HepG2 (cell line): ENCODE measurements around the gene EPPIN. TPM values are rescaled to one million over a fixed set of nuclear protein-coding genes. Genes with fewer than 3 reads are reported as not detected.

ENCODE experiments used
- ATAC-seq: fragments of 200-7000 bp; cut with Tn5 transposase; 3 replicates; pipeline ENCODE4 v1.9.1; 2020; ENCODE audit warnings: mild to moderate bottlenecking, moderate library complexity
- BruUV-seq: library from RNA; stranded (reverse); fragments of 400-500 nt; replicated peaks from 2 replicates; lab custom pipeline; 2021; lab: Mats Ljungman, UMichigan
- CTCF ChIA-PET: fragments of 300-600 bp; formaldehyde crosslinking; extraction: SDS; loops from one replicate; lab custom pipeline; 2021; ENCODE audit warnings: low total read pairs, inconsistent platforms, low intra/inter-chr PET ratio; lab: Yijun Ruan, JAX
- POLR2A ChIA-PET: fragments of 350-600 bp; sonication (Branson Sonifier 250); formaldehyde crosslinking; loops from one replicate; lab custom pipeline; 2020; ENCODE audit warnings: antibody characterized with exemption, inconsistent platforms; lab: Yijun Ruan, JAX
- DNase-seq: peaks from one replicate; pipeline ENCODE4 v3.0.0-alpha.2; 2015; ENCODE audit warnings: low spot score
- FAIRE-seq: peaks from 3 replicates; lab custom pipeline; 2011; peaks lifted over from hg19 to GRCh38; lab: Jason Lieb, UNC
- H2AFZ ChIP-seq: one replicate; pipeline ENCODE4 v1.6.1; 2011; ENCODE audit warnings: low read length, inconsistent platforms
- H3K27ac ChIP-seq: fragments of 300-600 bp; 3 replicates; pipeline ENCODE4 v1.8.0; 2011; ENCODE audit warnings: mixed run types, mild to moderate bottlenecking, mixed read lengths, low read length, inconsistent platforms; ENCODE audit not compliant: insufficient read depth; ENCODE audit errors: extremely low read length
- H3K27me3 ChIP-seq, 2 experiments: fragments of 200-600 bp in 1 of 2; 2 replicates in 1 of 2; 3 replicates in 1 of 2; pipeline versions ENCODE4 v1.6.0 to v1.8.0; 2011; ENCODE audit warnings: low read length in 2 of 2, mild to moderate bottlenecking in 2 of 2, moderate library complexity in 2 of 2, inconsistent platforms in 1 of 2; ENCODE audit not compliant: insufficient read depth in 2 of 2, control insufficient read depth in 1 of 2
- H3K36me3 ChIP-seq, 2 experiments: fragments of 200-600 bp in 1 of 2; replicated peaks in 1 of 2; 2 replicates in 1 of 2; 3 replicates in 1 of 2; pipeline versions ENCODE4 v1.5.1 to v1.8.0; 2011; ENCODE audit warnings: low read length in 2 of 2, inconsistent platforms in 1 of 2; ENCODE audit not compliant: insufficient read depth in 2 of 2, control insufficient read depth in 1 of 2
- H3K4me1 ChIP-seq: 2 replicates; pipeline ENCODE4 v1.5.1; 2012; ENCODE audit warnings: low read length, inconsistent platforms; ENCODE audit not compliant: insufficient read depth
- H3K4me2 ChIP-seq: 2 replicates; pipeline ENCODE4 v1.6.0; 2011; ENCODE audit warnings: low read depth, low read length, inconsistent platforms
- H3K4me3 ChIP-seq, 3 experiments: fragments of 200-600 bp in 1 of 3; sonication (generic), shearing (Covaris generic) in 1 of 3; replicated peaks in 1 of 3; 2 replicates each; pipeline ENCODE4 v1.5.1; 2011 to 2016; ENCODE audit warnings: low read length in 3 of 3, inconsistent platforms in 2 of 3, low read depth in 2 of 3, mild to moderate bottlenecking in 2 of 3, control low read depth in 1 of 3, mixed read lengths in 1 of 3; ENCODE audit not compliant: insufficient read depth in 1 of 3
- H3K79me2 ChIP-seq: one replicate; pipeline ENCODE4 v1.6.1; 2011; ENCODE audit warnings: low read length, inconsistent platforms; ENCODE audit not compliant: insufficient read depth
- H3K9ac ChIP-seq: 2 replicates; pipeline ENCODE4 v1.6.0; 2011; ENCODE audit warnings: mild to moderate bottlenecking, low read depth, low read length, inconsistent platforms; ENCODE audit not compliant: insufficient read depth
- H3K9me3 ChIP-seq: 2 replicates; pipeline ENCODE4 v1.5.1; 2012; ENCODE audit warnings: mild to moderate bottlenecking, low read length
- H4K20me1 ChIP-seq: 2 replicates; pipeline ENCODE4 v1.6.0; 2011; ENCODE audit warnings: inconsistent platforms, mild to moderate bottlenecking, low read length, moderate library complexity; ENCODE audit not compliant: insufficient read depth
- MED13 ChIP-seq: sonication (generic); formaldehyde crosslinking; IDR thresholded peaks from 2 replicates; pipeline ENCODE4 v1.5.0; 2020; ENCODE audit warnings: missing genetic modification reagents
- MYC ChIP-seq: sonication (generic); formaldehyde crosslinking; IDR thresholded peaks from 2 replicates; pipeline ENCODE4 v1.9.0; 2021; ENCODE audit warnings: missing genetic modification reagents, borderline replicate concordance
- NFE2L2 ChIP-seq: fragments of 150-350 bp; IDR thresholded peaks from 2 replicates; pipeline ENCODE4 v1.6.1; 2014; ENCODE audit warnings: low read length
- SIN3B ChIP-seq: fragments of 150-350 bp; IDR thresholded peaks from 2 replicates; pipeline ENCODE4 v1.6.1; 2014; ENCODE audit warnings: low read length
- SIX4 ChIP-seq: sonication (generic); formaldehyde crosslinking; IDR thresholded peaks from 2 replicates; pipeline ENCODE4 v1.4.0; 2020; ENCODE audit warnings: missing genetic modification reagents
- SMAD3 ChIP-seq: sonication (generic); formaldehyde crosslinking; IDR thresholded peaks from 2 replicates; pipeline ENCODE4 v1.4.0; 2020; ENCODE audit warnings: missing genetic modification reagents
- TAF1 ChIP-seq: sonication (generic); formaldehyde crosslinking; IDR thresholded peaks from 2 replicates; pipeline ENCODE4 v1.4.0; 2020; ENCODE audit warnings: missing genetic modification reagents
- TARDBP ChIP-seq: sonication (generic); formaldehyde crosslinking; IDR thresholded peaks from 2 replicates; pipeline ENCODE4 v1.8.0; 2022; ENCODE audit warnings: mild to moderate bottlenecking, missing genetic modification reagents
- XRCC5 ChIP-seq: fragments of 200-400 bp; formaldehyde crosslinking; optimal IDR thresholded peaks from 2 replicates; pipeline ENCODE3; 2017; ENCODE audit warnings: mild to moderate bottlenecking, low read length
- ZNF232 ChIP-seq: sonication (generic); formaldehyde crosslinking; IDR thresholded peaks from 2 replicates; pipeline ENCODE4 v1.4.0; 2020; ENCODE audit warnings: missing genetic modification reagents, borderline replicate concordance
- ZNF24 ChIP-seq: fragments of 450-650 bp; IDR thresholded peaks from 2 replicates; pipeline ENCODE4 v1.6.1; 2017; ENCODE audit warnings: antibody characterized with exemption, mild to moderate bottlenecking
- ZNF331 ChIP-seq: sonication (generic); formaldehyde crosslinking; IDR thresholded peaks from 2 replicates; pipeline ENCODE4 v1.4.0; 2020; ENCODE audit warnings: missing genetic modification reagents
- ZNF75D ChIP-seq: sonication (generic); formaldehyde crosslinking; IDR thresholded peaks from 2 replicates; pipeline ENCODE4 v1.8.1; 2023; ENCODE audit warnings: missing genetic modification reagents, mild to moderate bottlenecking, borderline replicate concordance
- ZNF773 ChIP-seq: sonication (generic); formaldehyde crosslinking; IDR thresholded peaks from 2 replicates; pipeline ENCODE4 v1.4.0; 2020; ENCODE audit warnings: missing genetic modification reagents, borderline replicate concordance
- ZSCAN31 ChIP-seq: sonication (generic); formaldehyde crosslinking; IDR thresholded peaks from 2 replicates; pipeline ENCODE4 v1.5.0; 2020; ENCODE audit warnings: low read depth, mild to moderate bottlenecking, missing genetic modification reagents
- WGBS: methylation state at CpG from one replicate; pipeline ENCODE4 v1.1.6; 2017; ENCODE audit warnings: low lambda C conversion rate; 5-methylcytosine and 5-hydroxymethylcytosine counted together
- in situ Hi-C: cut with HindIII; loops from 2 replicates; pipeline ENCODE4 v1.10.0; 2017; ENCODE audit warnings: low pct_unique_long_range_greater_than_20kb; ENCODE audit not compliant: extremely low pct_ligation_motif_present
- intact Hi-C: fragments of 100-400 bp; cut with micrococcal nuclease; formaldehyde crosslinking; loops from one replicate; pipeline ENCODE4 v1.10.0; 2022; ENCODE audit not compliant: unreplicated experiment
- polyA plus RNA-seq, 8 experiments: library from polyadenylated mRNA; depleted of rRNA in 3 of 8; stranded (reverse) in 7 of 8; unstranded in 1 of 8; fragments of >200 nt; fragmentation: Illumina TruSeq in 4 of 8; extraction: Trizol in 4 of 8; gene quantifications; 2 replicates each; pipeline versions ENCODE4 v1.2.1 to v1.2.3, GENCODE V29; 2011 to 2016; ENCODE audit warnings: low read depth in 4 of 8, missing spikeins in 1 of 8, mixed read lengths in 1 of 8; ENCODE audit not compliant: insufficient read depth in 1 of 8
- total RNA-seq, 5 experiments: library from RNA; depleted of rRNA; stranded (reverse); fragments of >200 nt; fragmentation: Illumina TruSeq; extraction: Trizol; gene quantifications; 2 replicates each; pipeline ENCODE4 v1.2.3, GENCODE V29; 2016; ENCODE audit warnings: low read depth in 1 of 5
- TF ChIP-seq, protein P1 (sequence below): sonication (generic); formaldehyde crosslinking; IDR thresholded peaks from 2 replicates; pipeline ENCODE4 v1.4.0; 2020; ENCODE audit warnings: mild to moderate bottlenecking, missing genetic modification reagents, borderline replicate concordance
- TF ChIP-seq, protein P2 (sequence below): sonication (generic); formaldehyde crosslinking; IDR thresholded peaks from 2 replicates; pipeline ENCODE4 v1.5.0; 2020; ENCODE audit warnings: missing genetic modification reagents
- TF ChIP-seq, protein P3 (sequence below): sonication (generic); formaldehyde crosslinking; conservative IDR thresholded peaks from 2 replicates; pipeline ENCODE4 v1.4.0; 2020; ENCODE audit warnings: missing genetic modification reagents
- TF ChIP-seq, protein P4 (sequence below): sonication (generic); formaldehyde crosslinking; IDR thresholded peaks from 2 replicates; pipeline ENCODE4 v1.8.0; 2022; ENCODE audit warnings: mild to moderate bottlenecking, missing genetic modification reagents, moderate library complexity

The EPPIN gene
- total and polyA plus RNA-seq, 2 of the 13 experiments (the other 11 are each of a cell fraction or from before 2014, with no cell fraction given): not detected

DNA sequence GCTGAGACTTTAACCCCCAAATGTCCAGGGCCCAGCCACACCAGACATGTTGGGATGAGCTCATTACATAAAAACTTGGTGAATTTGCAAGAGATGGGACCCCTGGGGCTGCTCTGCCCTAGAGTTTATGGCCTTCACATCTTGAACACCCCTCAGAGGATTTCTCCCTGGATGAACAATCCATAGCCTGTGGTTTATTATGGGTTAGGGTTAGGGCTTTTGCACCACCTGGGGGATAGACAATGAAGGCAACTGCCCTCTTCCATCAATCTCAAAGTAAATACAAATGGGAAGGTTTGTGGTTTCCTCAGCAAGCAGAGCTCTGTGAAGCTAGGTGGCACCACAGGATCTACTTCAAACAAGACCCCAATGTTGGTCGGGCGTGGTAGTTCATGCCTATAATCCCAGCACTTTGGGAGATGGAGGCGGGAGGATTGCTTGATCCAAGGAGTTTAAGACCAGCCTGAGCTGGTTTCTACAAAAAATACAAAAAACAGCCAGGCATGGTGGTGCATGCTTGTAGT, 49.2 kb downstream of the EPPIN start:
- ATAC-seq (no peak), FAIRE-seq (no peak)
- Histone ChIP-seq H4K20me1 (no peaks in the 10 kb centered on the region), H3K9ac (no peak overlapping the region), H3K4me3 (no peak overlapping the region), H3K27ac (no peak overlapping the region), H3K9me3 (no peaks in the 10 kb centered on the region), H3K36me3 (no peaks in the 10 kb centered on the region), H2AFZ (no peak overlapping the region), H3K4me2 (no peak overlapping the region), H3K79me2 (no peaks in the 10 kb centered on the region), H3K4me1 (0 out of 2 replicates have a peak, but pooled peaks cover 5% of the 10 kb centered on the region)
- 10% methylated on average over 3 of the region's 3 CpGs for WGBS
- in situ Hi-C loops: no loop called here
- intact Hi-C loops: no loop called here
- CTCF ChIA-PET: no interaction called here
- TF ChIP-seq, protein P1, sequence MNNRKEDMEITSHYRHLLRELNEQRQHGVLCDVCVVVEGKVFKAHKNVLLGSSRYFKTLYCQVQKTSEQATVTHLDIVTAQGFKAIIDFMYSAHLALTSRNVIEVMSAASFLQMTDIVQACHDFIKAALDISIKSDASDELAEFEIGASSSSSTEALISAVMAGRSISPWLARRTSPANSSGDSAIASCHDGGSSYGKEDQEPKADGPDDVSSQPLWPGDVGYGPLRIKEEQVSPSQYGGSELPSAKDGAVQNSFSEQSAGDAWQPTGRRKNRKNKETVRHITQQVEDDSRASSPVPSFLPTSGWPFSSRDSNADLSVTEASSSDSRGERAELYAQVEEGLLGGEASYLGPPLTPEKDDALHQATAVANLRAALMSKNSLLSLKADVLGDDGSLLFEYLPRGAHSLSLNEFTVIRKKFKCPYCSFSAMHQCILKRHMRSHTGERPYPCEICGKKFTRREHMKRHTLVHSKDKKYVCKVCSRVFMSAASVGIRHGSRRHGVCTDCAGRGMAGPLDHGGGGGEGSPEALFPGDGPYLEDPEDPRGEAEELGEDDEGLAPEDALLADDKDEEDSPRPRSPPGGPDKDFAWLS (CRISPR knock-in tag): no peak
- TF ChIP-seq, protein P2, sequence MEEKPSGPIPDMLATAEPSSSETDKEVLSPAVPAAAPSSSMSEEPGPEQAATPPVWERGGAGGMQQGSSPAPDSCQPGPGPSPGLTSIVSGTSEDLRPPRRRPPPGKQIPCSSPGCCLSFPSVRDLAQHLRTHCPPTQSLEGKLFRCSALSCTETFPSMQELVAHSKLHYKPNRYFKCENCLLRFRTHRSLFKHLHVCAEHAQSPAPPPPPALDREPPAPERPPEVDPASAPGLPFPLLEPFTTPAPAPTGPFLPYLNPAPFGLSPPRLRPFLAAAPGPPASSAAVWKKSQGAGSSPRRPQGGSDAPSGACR: no peak
- TF ChIP-seq, protein P3, sequence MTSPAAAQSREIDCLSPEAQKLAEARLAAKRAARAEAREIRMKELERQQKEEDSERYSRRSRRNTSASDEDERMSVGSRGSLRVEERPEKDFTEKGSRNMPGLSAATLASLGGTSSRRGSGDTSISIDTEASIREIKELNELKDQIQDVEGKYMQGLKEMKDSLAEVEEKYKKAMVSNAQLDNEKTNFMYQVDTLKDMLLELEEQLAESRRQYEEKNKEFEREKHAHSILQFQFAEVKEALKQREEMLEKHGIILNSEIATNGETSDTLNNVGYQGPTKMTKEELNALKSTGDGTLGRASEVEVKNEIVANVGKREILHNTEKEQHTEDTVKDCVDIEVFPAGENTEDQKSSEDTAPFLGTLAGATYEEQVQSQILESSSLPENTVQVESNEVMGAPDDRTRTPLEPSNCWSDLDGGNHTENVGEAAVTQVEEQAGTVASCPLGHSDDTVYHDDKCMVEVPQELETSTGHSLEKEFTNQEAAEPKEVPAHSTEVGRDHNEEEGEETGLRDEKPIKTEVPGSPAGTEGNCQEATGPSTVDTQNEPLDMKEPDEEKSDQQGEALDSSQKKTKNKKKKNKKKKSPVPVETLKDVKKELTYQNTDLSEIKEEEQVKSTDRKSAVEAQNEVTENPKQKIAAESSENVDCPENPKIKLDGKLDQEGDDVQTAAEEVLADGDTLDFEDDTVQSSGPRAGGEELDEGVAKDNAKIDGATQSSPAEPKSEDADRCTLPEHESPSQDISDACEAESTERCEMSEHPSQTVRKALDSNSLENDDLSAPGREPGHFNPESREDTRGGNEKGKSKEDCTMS: no peak
- TF ChIP-seq TAF1 (CRISPR knock-in tag) (no peak), ZNF24 (no peak), ZNF232 (CRISPR knock-in tag) (no peak), XRCC5 (no peak), TARDBP (CRISPR knock-in tag) (no peak), MED13 (CRISPR knock-in tag) (no peak), ZSCAN31 (CRISPR knock-in tag) (no peak), ZNF331 (CRISPR knock-in tag) (no peak), SIN3B (no peak), MYC (CRISPR knock-in tag) (no peak), ZNF75D (CRISPR knock-in tag) (no peak), SIX4 (CRISPR knock-in tag) (no peak), NFE2L2 (no peak), SMAD3 (CRISPR knock-in tag) (no peak), ZNF773 (no peak)
- TF ChIP-seq, protein P4, sequence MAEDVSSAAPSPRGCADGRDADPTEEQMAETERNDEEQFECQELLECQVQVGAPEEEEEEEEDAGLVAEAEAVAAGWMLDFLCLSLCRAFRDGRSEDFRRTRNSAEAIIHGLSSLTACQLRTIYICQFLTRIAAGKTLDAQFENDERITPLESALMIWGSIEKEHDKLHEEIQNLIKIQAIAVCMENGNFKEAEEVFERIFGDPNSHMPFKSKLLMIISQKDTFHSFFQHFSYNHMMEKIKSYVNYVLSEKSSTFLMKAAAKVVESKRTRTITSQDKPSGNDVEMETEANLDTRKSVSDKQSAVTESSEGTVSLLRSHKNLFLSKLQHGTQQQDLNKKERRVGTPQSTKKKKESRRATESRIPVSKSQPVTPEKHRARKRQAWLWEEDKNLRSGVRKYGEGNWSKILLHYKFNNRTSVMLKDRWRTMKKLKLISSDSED (CRISPR knock-in tag): no peak
- TF ChIP-seq, all 625 proteins: peak for 0
- no TSS peak for BruUV-seq
- H3K27me3 ChIP-seq: peaks cover 3 to 8% of the 10 kb centered on the region in 2 experiments; a peak in 4 of 5 replicates
- POLR2A ChIA-PET: no interaction called here
- no peak for DNase-seq
